GM12872 (cell line): ENCODE measurements around the gene RTTN.

Experiments
- CTCF ChIP-seq: IDR thresholded peaks from 3 replicates; pipeline ENCODE4 v1.5.1; 2011; ENCODE audit warnings: low read depth, mild to moderate bottlenecking, low read length, moderate library complexity; ENCODE audit not compliant: insufficient read depth

RTTN gene

DNA sequence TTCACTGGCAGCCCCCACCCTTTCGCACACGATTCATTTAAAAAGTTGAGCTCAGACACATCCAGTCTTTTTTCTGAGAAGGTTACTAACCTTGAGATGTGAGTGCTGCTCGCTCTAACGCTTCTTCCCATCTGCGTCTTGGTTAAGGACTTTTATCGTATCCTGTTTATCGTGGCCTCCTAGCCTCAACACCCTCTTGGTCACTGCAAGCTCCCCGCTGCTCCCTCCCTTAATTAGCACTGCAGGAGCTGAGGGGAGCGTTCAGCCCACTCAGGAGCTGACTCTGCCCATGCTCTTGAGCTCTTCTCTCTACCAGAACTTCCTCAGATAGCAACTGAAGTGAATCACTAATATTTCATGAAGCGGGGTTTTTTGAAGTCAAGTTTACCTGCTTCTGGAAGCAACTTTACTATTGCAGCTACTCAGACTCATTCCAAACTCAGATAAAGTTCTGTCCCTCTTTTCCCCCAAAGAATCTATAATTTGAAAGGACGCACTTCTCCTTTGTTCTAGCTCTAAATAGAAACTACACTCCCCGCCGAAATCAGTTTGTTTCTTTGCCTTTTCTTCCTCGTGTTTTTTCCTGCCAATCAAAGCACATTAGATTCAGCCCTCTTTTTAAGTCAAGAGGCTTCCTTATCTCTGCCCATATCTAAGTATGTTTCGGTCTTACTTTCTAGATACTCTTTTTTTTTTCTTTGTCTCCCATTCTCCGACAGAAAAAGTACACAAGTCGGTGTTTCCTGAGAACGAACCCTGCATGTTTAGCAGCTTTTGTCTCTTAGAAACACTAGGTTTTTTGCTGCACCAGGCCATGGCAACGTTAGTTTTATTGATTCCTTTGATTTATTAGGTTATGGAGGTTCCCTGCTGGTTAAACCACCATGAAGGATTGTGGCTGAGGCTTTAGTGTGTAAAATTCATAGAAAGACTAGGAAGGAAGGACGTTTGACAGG is 248.5 kb downstream of the RTTN start:
- TF ChIP-seq CTCF, result no peak

GRCh38 chr18:69956057-69956456 is 249.4 kb downstream of the RTTN start:
- no peak for TF ChIP-seq CTCF

GRCh38 chr18:69954719-69955480 is 250.6 kb downstream of the RTTN start:
- no peak for TF ChIP-seq CTCF

DNA sequence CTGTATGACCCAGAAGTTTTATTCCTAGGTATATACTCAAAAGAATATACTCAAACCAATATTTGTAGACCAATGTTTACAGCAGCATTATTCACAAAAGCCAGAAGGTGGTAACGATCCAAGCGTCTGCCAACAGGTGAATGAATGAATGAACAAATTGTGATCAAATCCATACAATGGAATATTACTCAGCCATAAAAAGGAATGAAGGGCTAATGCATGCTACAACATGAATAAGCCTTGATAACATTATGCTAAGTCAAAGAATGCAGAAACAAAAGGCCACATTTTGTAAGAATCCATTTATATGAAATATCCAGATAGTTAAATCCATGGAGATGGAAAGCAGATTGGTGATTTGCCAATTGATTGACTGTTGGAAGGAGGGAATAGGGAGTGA is 252.3 kb downstream of the RTTN start:
- TF ChIP-seq CTCF, result no peak
